Activated T-cell treated with anti-CD3 and anti-CD28 coated beads, Interleukin-2, amount 50 U/mL, for 4 hours (primary cell): ENCODE data around the gene RMDN2. TPM values are rescaled to one million over a fixed set of nuclear protein-coding genes. Genes with fewer than 3 reads are reported as not detected.
"Not testable (repeated sequence)": the region's sequence is repeated elsewhere in the genome, so short reads cannot be mapped to it uniquely, and the experiment has no call there.

Experiments used
- ATAC-seq, 2 donors: fragments of 200-7000 bp; cut with Tn5 transposase; one replicate each; pipeline ENCODE4 v1.10.0; 2021
- DNase-seq: peaks from one replicate; pipeline ENCODE4 v3.0.0-alpha.2; 2020
- H3K27me3 Mint-ChIP-seq: one replicate; pipeline ENCODE4 v1.8.0; 2021; ENCODE audit warnings: low read depth, mixed read lengths
- H3K36me3 Mint-ChIP-seq: one replicate; pipeline ENCODE4 v1.8.0; 2022; ENCODE audit warnings: mixed read lengths; ENCODE audit not compliant: insufficient read depth
- H3K4me1 Mint-ChIP-seq: one replicate; pipeline ENCODE4 v1.8.0; 2021; ENCODE audit warnings: low read depth, mixed read lengths
- H3K4me3 Mint-ChIP-seq: one replicate; pipeline ENCODE4 v1.8.0; 2021; ENCODE audit warnings: mild to moderate bottlenecking, moderate library complexity, mixed read lengths
- H3K9me3 Mint-ChIP-seq: one replicate; pipeline ENCODE4 v1.8.0; 2021; ENCODE audit warnings: mixed read lengths
- total RNA-seq, 3 donors: library from RNA; stranded (reverse); gene quantifications; one replicate each; pipeline ENCODE4 v1.2.1, GENCODE V29; 2021

The RMDN2 gene
- total RNA-seq, 3 donors from 2014 or later = 3.4 to 4.3 (median 3.8) TPM

GRCh38 chr2:37975808-37976207 lies 50.7 kb downstream of the RMDN2 start:
- Mint-ChIP-seq H3K4me1 (no peaks in the 10 kb centered on the region), H3K27me3 (no peaks in the 10 kb centered on the region), H3K4me3 (no peak overlapping the region), H3K9me3 (no peaks in the 10 kb centered on the region), H3K36me3 (peaks cover 3% of the 10 kb centered on the region)
- DNase-seq (no peak), ATAC-seq (no peak)

- Mint-ChIP-seq H3K27me3 (no peaks in the 10 kb centered on the region), H3K4me3 (no peak overlapping the region), H3K4me1 (no peaks in the 10 kb centered on the region), H3K36me3 (peaks cover 3% of the 10 kb centered on the region), H3K9me3 (no peaks in the 10 kb centered on the region)
- no peak for ATAC-seq
- no peak for DNase-seq
Observed at GRCh38 chr2:37976411-37976810, 51.3 kb downstream of the RMDN2 start.

- Mint-ChIP-seq H3K9me3 (no peaks in the 10 kb centered on the region), H3K36me3 (no peaks in the 10 kb centered on the region), H3K4me3 (no peak overlapping the region), H3K27me3 (no peaks in the 10 kb centered on the region), H3K4me1 (peaks cover 3% of the 10 kb centered on the region)
- no peak for ATAC-seq
- DNase-seq = peak; percentile 54
Observed at GRCh38 chr2:37982147-37982582, 57.1 kb downstream of the RMDN2 start.

GRCh38 chr2:37982847-37983246 lies 57.8 kb downstream of the RMDN2 start:
- peaks cover 3% of the 10 kb centered on the region for H3K4me1 Mint-ChIP-seq
- H3K27me3 Mint-ChIP-seq = no peaks in the 10 kb centered on the region
- H3K9me3 Mint-ChIP-seq = no peaks in the 10 kb centered on the region
- ATAC-seq (no peak), DNase-seq (no peak)
- H3K36me3 Mint-ChIP-seq = no peaks in the 10 kb centered on the region
- H3K4me3 Mint-ChIP-seq = no peak overlapping the region

GRCh38 chr2:37983719-37984118 lies 58.6 kb downstream of the RMDN2 start:
- DNase-seq = no peak
- ATAC-seq = no peak
- no peak overlapping the region for H3K4me3 Mint-ChIP-seq
- H3K9me3 Mint-ChIP-seq = no peaks in the 10 kb centered on the region
- no peaks in the 10 kb centered on the region for H3K27me3 Mint-ChIP-seq
- H3K36me3 Mint-ChIP-seq = no peaks in the 10 kb centered on the region
- H3K4me1 Mint-ChIP-seq = peaks cover 3% of the 10 kb centered on the region

GRCh38 chr2:37984176-37984575 lies 59.1 kb downstream of the RMDN2 start:
- Mint-ChIP-seq H3K4me3 (no peak overlapping the region), H3K4me1 (peaks cover 3% of the 10 kb centered on the region), H3K9me3 (no peaks in the 10 kb centered on the region), H3K36me3 (no peaks in the 10 kb centered on the region), H3K27me3 (no peaks in the 10 kb centered on the region)
- ATAC-seq (no peak), DNase-seq (no peak)

- H3K27me3 Mint-ChIP-seq = no peaks in the 10 kb centered on the region
Observed at GRCh38 chr2:37984589-37984988, 59.5 kb downstream of the RMDN2 start.

GRCh38 chr2:37985333-37985732 lies 60.2 kb downstream of the RMDN2 start:
- H3K9me3 Mint-ChIP-seq = no peaks in the 10 kb centered on the region
- H3K4me3 Mint-ChIP-seq = no peak overlapping the region
- no peaks in the 10 kb centered on the region for H3K36me3 Mint-ChIP-seq
- DNase-seq (no peak), ATAC-seq (no peak)
- no peaks in the 10 kb centered on the region for H3K27me3 Mint-ChIP-seq
- peaks cover 3% of the 10 kb centered on the region for H3K4me1 Mint-ChIP-seq

More at GRCh38 chr2:37984589-37984988, 59.5 kb downstream of the RMDN2 start:
- ATAC-seq (no peak), DNase-seq (no peak)
- H3K4me3 Mint-ChIP-seq = no peak overlapping the region
- H3K9me3 Mint-ChIP-seq = no peaks in the 10 kb centered on the region
- no peaks in the 10 kb centered on the region for H3K36me3 Mint-ChIP-seq
- peaks cover 3% of the 10 kb centered on the region for H3K4me1 Mint-ChIP-seq

GRCh38 chr2:37987098-37987775 lies 62.1 kb downstream of the RMDN2 start:
- Mint-ChIP-seq H3K4me3 (no peak overlapping the region), H3K9me3 (no peaks in the 10 kb centered on the region), H3K27me3 (no peaks in the 10 kb centered on the region), H3K4me1 (no peaks in the 10 kb centered on the region), H3K36me3 (no peaks in the 10 kb centered on the region)
- ATAC-seq (no peak), DNase-seq (no peak)

GRCh38 chr2:37992601-37993000 lies 67.5 kb downstream of the RMDN2 start:
- Mint-ChIP-seq H3K36me3 (no peaks in the 10 kb centered on the region), H3K9me3 (no peaks in the 10 kb centered on the region), H3K4me3 (no peak overlapping the region), H3K27me3 (no peaks in the 10 kb centered on the region), H3K4me1 (no peaks in the 10 kb centered on the region)
- DNase-seq = no peak
- ATAC-seq = no peak

- H3K9me3 Mint-ChIP-seq = no peaks in the 10 kb centered on the region
- ATAC-seq (no peak), DNase-seq (no peak)
- H3K4me1 Mint-ChIP-seq = no peaks in the 10 kb centered on the region
- no peaks in the 10 kb centered on the region for H3K36me3 Mint-ChIP-seq
- no peak overlapping the region for H3K4me3 Mint-ChIP-seq
- no peaks in the 10 kb centered on the region for H3K27me3 Mint-ChIP-seq
Observed at GRCh38 chr2:37993143-37993542, 68.1 kb downstream of the RMDN2 start.

GRCh38 chr2:37997629-37998028 lies 72.5 kb downstream of the RMDN2 start:
- H3K27me3 Mint-ChIP-seq = no peaks in the 10 kb centered on the region
- ATAC-seq (no peak), DNase-seq (no peak)
- peaks cover 9% of the 10 kb centered on the region for H3K9me3 Mint-ChIP-seq
- no peaks in the 10 kb centered on the region for H3K4me1 Mint-ChIP-seq
- H3K4me3 Mint-ChIP-seq = no peak overlapping the region
- H3K36me3 Mint-ChIP-seq = peaks cover 23% of the 10 kb centered on the region

GRCh38 chr2:38000485-38001222 lies 75.6 kb downstream of the RMDN2 start:
- no peaks in the 10 kb centered on the region for H3K4me1 Mint-ChIP-seq
- peaks cover 25% of the 10 kb centered on the region for H3K36me3 Mint-ChIP-seq
- peaks cover 9% of the 10 kb centered on the region for H3K9me3 Mint-ChIP-seq
- H3K27me3 Mint-ChIP-seq = no peaks in the 10 kb centered on the region
- DNase-seq = no peak
- ATAC-seq = no peak
- H3K4me3 Mint-ChIP-seq = no peak overlapping the region

- H3K9me3 Mint-ChIP-seq, DNase-seq, H3K4me3 Mint-ChIP-seq, H3K4me1 Mint-ChIP-seq, ATAC-seq, H3K27me3 Mint-ChIP-seq: not testable (repeated sequence)
- H3K36me3 Mint-ChIP-seq = peaks cover 26% of the 10 kb centered on the region
Observed at GRCh38 chr2:38010187-38010586, 85.1 kb downstream of the RMDN2 start.

GRCh38 chr2:38010995-38011394 lies 85.9 kb downstream of the RMDN2 start:
- Mint-ChIP-seq H3K36me3 (peaks cover 26% of the 10 kb centered on the region), H3K9me3 (no peaks in the 10 kb centered on the region), H3K4me1 (no peaks in the 10 kb centered on the region), H3K4me3 (no peak overlapping the region), H3K27me3 (no peaks in the 10 kb centered on the region)
- ATAC-seq (no peak), DNase-seq (no peak)
